Measurements from ENCODE around the gene R3HCC1L. TPM values are rescaled to one million over a fixed set of nuclear protein-coding genes. Genes with fewer than 3 reads are reported as not detected.

R3HCC1L gene
- total RNA-seq, 4 donors from 2014 or later, result 9.0 to 11.6 (median 9.9) TPM

GRCh38 chr10:98195120-98195519 lies 60.7 kb downstream of the R3HCC1L start:
- H3K27ac ChIP-seq (replicated peaks in 1 of 4), result no peak overlapping the region
- no peak overlapping the region for H3K4me3 ChIP-seq
- intact Hi-C loops (cut with DNase I), result no loop called here
- 82% methylated on average over 1 of the region's 1 CpG for WGBS
- no peaks in the 10 kb centered on the region for H3K27me3 ChIP-seq
- peaks cover 0 to 2% (median 0%) of the 10 kb centered on the region in 4 donors for H3K4me1 ChIP-seq
- H3K9me3 ChIP-seq, result peaks cover 0 to 4% (median 0%) of the 10 kb centered on the region in 4 donors
- peaks cover 0 to 5% (median 0%) of the 10 kb centered on the region in 4 donors for H3K36me3 ChIP-seq
- no peak for DNase-seq (ENCODE audit: extremely low spot score)
- no peak for TF ChIP-seq POLR2AphosphoS5 (IDR thresholded peaks at IDR 0.05)
- no peak for TF ChIP-seq CTCF (IDR thresholded peaks at IDR 0.05)
- TF ChIP-seq POLR2A (IDR thresholded peaks at IDR 0.05; ENCODE audit: low read depth), result no peak
- TF ChIP-seq EP300 (IDR thresholded peaks at IDR 0.05), result no peak

DNA sequence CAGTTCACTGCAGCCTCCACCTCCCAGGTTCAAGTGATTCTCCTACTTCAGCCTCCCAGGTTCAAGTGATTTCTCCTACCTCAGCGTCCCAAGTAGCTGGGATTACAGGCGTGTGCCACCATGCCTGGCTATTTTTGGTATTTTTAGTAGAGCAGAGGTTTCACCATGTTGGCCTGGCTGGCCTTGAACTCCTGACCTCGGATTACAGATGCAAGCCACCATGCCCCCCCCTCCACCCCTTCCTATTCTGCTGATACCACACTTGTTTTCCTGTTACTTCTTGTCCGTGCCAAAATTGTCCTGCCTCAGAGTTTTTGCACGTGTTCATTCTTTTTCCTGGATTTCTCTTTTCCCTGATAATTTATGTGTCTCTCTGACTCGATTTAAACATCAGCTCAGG lies 62.5 kb downstream of the R3HCC1L start:
- H3K36me3 ChIP-seq, result peaks cover 0 to under 1% (median 0%) of the 10 kb centered on the region in 4 donors
- H3K4me3 ChIP-seq, result no peak overlapping the region
- intact Hi-C loops (cut with DNase I), result no loop called here
- TF ChIP-seq POLR2AphosphoS5 (IDR thresholded peaks at IDR 0.05) (no peak), EP300 (IDR thresholded peaks at IDR 0.05) (no peak), CTCF (IDR thresholded peaks at IDR 0.05) (no peak), POLR2A (IDR thresholded peaks at IDR 0.05; ENCODE audit: low read depth) (no peak)
- peaks cover 0 to 2% (median 0%) of the 10 kb centered on the region in 4 donors for H3K4me1 ChIP-seq
- 80% methylated on average over 6 of the region's 6 CpGs for WGBS
- no peaks in the 10 kb centered on the region for H3K27me3 ChIP-seq
- H3K27ac ChIP-seq (replicated peaks in 1 of 4), result no peak overlapping the region
- peaks cover 0 to 4% (median 0%) of the 10 kb centered on the region in 4 donors for H3K9me3 ChIP-seq
- no peak for DNase-seq (ENCODE audit: extremely low spot score)

DNA sequence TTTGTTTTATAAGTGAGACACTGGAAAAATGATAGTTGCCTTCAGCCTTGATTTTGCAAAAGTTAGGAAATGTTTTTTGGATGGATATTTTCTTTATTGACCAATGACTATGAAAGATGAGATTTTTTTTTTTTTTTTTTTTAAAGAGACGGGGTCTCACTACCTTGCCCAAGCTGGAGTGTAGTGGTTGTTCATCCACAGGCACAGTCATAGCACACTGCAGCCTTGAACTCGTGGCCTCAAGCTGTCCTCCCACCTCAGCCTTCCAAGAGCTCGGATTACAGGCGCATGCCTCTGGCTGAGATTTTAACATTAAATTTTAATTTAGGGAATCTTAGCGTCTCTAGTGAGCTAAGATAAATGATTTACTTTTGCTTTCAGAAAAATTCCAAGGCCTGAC lies 67.3 kb downstream of the R3HCC1L start:
- intact Hi-C loops (cut with DNase I), result no loop called here
- no peak for DNase-seq (ENCODE audit: extremely low spot score)
- H3K36me3 ChIP-seq, result no peaks in the 10 kb centered on the region
- TF ChIP-seq CTCF (IDR thresholded peaks at IDR 0.05) (no peak), POLR2A (IDR thresholded peaks at IDR 0.05; ENCODE audit: low read depth) (no peak), EP300 (IDR thresholded peaks at IDR 0.05) (no peak), POLR2AphosphoS5 (IDR thresholded peaks at IDR 0.05) (no peak)
- no peak overlapping the region for H3K4me3 ChIP-seq
- 95% methylated on average over 5 of the region's 5 CpGs for WGBS
- H3K27ac ChIP-seq (replicated peaks in 1 of 4), result no peak overlapping the region
- H3K9me3 ChIP-seq, result no peaks in the 10 kb centered on the region
- H3K4me1 ChIP-seq, result peaks cover 0 to 1% (median 0%) of the 10 kb centered on the region in 4 donors
- H3K27me3 ChIP-seq, result no peaks in the 10 kb centered on the region

GRCh38 chr10:98202378-98202777 lies 67.9 kb downstream of the R3HCC1L start:
- Histone ChIP-seq H3K27ac (replicated peaks in 1 of 4) (no peak overlapping the region), H3K9me3 (no peaks in the 10 kb centered on the region), H3K4me3 (no peak overlapping the region), H3K27me3 (no peaks in the 10 kb centered on the region), H3K4me1 (no peaks in the 10 kb centered on the region), H3K36me3 (no peaks in the 10 kb centered on the region)
- no peak for TF ChIP-seq POLR2A (IDR thresholded peaks at IDR 0.05; ENCODE audit: low read depth)
- no peak for TF ChIP-seq POLR2AphosphoS5 (IDR thresholded peaks at IDR 0.05)
- TF ChIP-seq CTCF (IDR thresholded peaks at IDR 0.05), result no peak
- no peak for TF ChIP-seq EP300 (IDR thresholded peaks at IDR 0.05)
- intact Hi-C loops (cut with DNase I), result no loop called here
- 98% methylated on average over 8 of the region's 8 CpGs for WGBS
- no peak for DNase-seq (ENCODE audit: extremely low spot score)

GRCh38 chr10:98205351-98205750 lies 70.9 kb downstream of the R3HCC1L start:
- no peaks in the 10 kb centered on the region for H3K27me3 ChIP-seq
- no peak overlapping the region for H3K4me3 ChIP-seq
- intact Hi-C loops (cut with DNase I), result no loop called here
- no peak for TF ChIP-seq EP300 (IDR thresholded peaks at IDR 0.05)
- no peak for TF ChIP-seq POLR2AphosphoS5 (IDR thresholded peaks at IDR 0.05)
- no peak for TF ChIP-seq POLR2A (IDR thresholded peaks at IDR 0.05; ENCODE audit: low read depth)
- no peak for TF ChIP-seq CTCF (IDR thresholded peaks at IDR 0.05)
- peaks cover 0 to 21% (median 10%) of the 10 kb centered on the region in 4 donors for H3K36me3 ChIP-seq
- DNase-seq (ENCODE audit: extremely low spot score), result no peak
- H3K27ac ChIP-seq (replicated peaks in 1 of 4), result no peak overlapping the region
- 94% methylated on average over 2 of the region's 2 CpGs for WGBS
- H3K9me3 ChIP-seq, result no peaks in the 10 kb centered on the region
- no peaks in the 10 kb centered on the region for H3K4me1 ChIP-seq
